ENCODE data around the gene EZH1. TPM values are rescaled to one million over a fixed set of nuclear protein-coding genes. Genes with fewer than 3 reads are reported as not detected.

EZH1 gene
- total RNA-seq (10 to 100 TPM; 41.5 to 68.1 (median 42.3) TPM), polyA plus RNA-seq (10 to 100 TPM in 1 of 3 donors, 1 to 10 TPM in 2; 5.3 to 24.1 (median 6.6) TPM)

GRCh38 chr17:42744806-42745617 lies at the start of gene EZH1:
Gene EZH1 (minus strand): TSS chr17:42745040. CDS start chr17:42728941, 16,099 bp downstream.
- TF ChIP-seq EP300 (IDR thresholded peaks at IDR 0.05) (no peak), POLR2AphosphoS5 (IDR thresholded peaks at IDR 0.05) (peak; percentile 70 to 89 (median 87)), POLR2A (IDR thresholded peaks at IDR 0.05) (peak; percentile 51 to 69)
- TF ChIP-seq, protein P1, sequence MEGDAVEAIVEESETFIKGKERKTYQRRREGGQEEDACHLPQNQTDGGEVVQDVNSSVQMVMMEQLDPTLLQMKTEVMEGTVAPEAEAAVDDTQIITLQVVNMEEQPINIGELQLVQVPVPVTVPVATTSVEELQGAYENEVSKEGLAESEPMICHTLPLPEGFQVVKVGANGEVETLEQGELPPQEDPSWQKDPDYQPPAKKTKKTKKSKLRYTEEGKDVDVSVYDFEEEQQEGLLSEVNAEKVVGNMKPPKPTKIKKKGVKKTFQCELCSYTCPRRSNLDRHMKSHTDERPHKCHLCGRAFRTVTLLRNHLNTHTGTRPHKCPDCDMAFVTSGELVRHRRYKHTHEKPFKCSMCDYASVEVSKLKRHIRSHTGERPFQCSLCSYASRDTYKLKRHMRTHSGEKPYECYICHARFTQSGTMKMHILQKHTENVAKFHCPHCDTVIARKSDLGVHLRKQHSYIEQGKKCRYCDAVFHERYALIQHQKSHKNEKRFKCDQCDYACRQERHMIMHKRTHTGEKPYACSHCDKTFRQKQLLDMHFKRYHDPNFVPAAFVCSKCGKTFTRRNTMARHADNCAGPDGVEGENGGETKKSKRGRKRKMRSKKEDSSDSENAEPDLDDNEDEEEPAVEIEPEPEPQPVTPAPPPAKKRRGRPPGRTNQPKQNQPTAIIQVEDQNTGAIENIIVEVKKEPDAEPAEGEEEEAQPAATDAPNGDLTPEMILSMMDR (IDR thresholded peaks at IDR 0.05): peak in 2 of 4 experiments; percentile 14 to 26
- peak within 1 kb of the TSS; percentile 90 to 94 (median 92) for H3K27ac ChIP-seq
- DNase-seq: peak; percentile 95
- 6 to 7% methylated on average over 50 of the region's 50 CpGs for WGBS, 2 donors
- H3K27me3 ChIP-seq: no peaks in the 10 kb centered on the region
- intact Hi-C loops (cut with DNase I): no loop called here
- peak within 1 kb of the TSS; percentile 74 to 80 (median 78) for H3K4me3 ChIP-seq
- H3K4me1 ChIP-seq: peaks cover 0 to 20% (median 16%) of the 10 kb centered on the region in 4 donors
- no peaks in the 10 kb centered on the region for H3K9me3 ChIP-seq
- H3K36me3 ChIP-seq: peaks cover 0 to 7% (median 0%) of the 10 kb centered on the region in 4 donors

DNA sequence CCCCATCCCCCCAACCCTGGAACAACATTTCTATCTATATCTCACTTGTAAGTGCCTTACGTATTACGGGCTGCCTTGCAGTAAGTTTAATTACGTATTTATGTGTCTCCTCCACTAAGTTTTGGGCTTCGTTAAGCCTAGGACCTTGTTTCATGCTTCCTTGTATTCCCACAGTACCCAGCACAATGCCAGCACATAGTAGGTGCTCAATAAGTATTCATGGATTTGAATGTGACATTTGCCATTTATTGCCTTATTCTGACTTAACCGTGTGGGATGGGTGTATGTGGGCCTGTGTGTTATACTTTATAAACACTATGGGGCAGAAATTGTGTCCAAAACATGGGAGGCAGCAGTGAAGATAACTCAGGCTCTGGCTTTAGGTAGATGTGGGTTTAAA lies 47.7 kb upstream of the EZH1 start:
- Histone ChIP-seq H3K4me3 (no peak overlapping the region), H3K36me3 (peaks cover 0 to 23% (median 0%) of the 10 kb centered on the region in 4 donors), H3K27ac (no peak overlapping the region), H3K27me3 (peaks cover 0 to 14% (median 2%) of the 10 kb centered on the region in 3 donors), H3K4me1 (peaks cover 0 to 13% (median 9%) of the 10 kb centered on the region in 4 donors), H3K9me3 (no peaks in the 10 kb centered on the region)
- intact Hi-C loops (cut with DNase I): no loop called here
- WGBS, 2 donors: 76 to 81% methylated on average over 5 of the region's 5 CpGs
- no peak for TF ChIP-seq POLR2AphosphoS5 (IDR thresholded peaks at IDR 0.05)
- TF ChIP-seq, protein P1 (IDR thresholded peaks at IDR 0.05): no peak
- no peak for TF ChIP-seq POLR2A (IDR thresholded peaks at IDR 0.05)
- no peak for TF ChIP-seq EP300 (IDR thresholded peaks at IDR 0.05)
- DNase-seq: no peak

DNA sequence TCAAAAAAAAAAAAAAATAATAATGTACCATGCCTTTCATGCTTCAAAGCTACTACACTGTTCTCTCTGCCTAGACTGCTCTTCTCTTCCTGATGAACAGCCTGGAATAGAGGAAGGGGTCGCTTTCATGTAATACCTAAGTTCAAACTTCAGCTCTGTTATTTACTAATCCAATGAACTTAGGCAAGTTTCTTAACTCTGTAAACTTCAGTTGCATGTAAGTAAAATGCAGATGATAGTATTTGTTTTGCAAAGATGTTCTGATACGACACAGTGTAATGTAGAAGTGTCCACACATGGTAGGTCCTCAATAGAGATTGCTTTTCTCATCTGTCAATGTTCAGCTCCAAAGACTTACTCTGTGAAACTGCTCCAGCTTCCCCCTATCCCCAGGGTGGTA lies 47.1 kb upstream of the EZH1 start:
- TF ChIP-seq POLR2AphosphoS5 (IDR thresholded peaks at IDR 0.05): no peak
- no peak for TF ChIP-seq EP300 (IDR thresholded peaks at IDR 0.05)
- TF ChIP-seq, protein P1 (IDR thresholded peaks at IDR 0.05): no peak
- TF ChIP-seq POLR2A (IDR thresholded peaks at IDR 0.05): no peak
- WGBS, 2 donors: 87 to 88% methylated on average over 2 of the region's 2 CpGs
- H3K36me3 ChIP-seq: peaks cover 0 to 18% (median 0%) of the 10 kb centered on the region in 4 donors
- intact Hi-C loops (cut with DNase I): no loop called here
- H3K4me3 ChIP-seq: no peak overlapping the region
- no peaks in the 10 kb centered on the region for H3K9me3 ChIP-seq
- peaks cover 0 to 20% (median 8%) of the 10 kb centered on the region in 3 donors for H3K27me3 ChIP-seq
- no peak overlapping the region for H3K27ac ChIP-seq
- peaks cover 0 to 7% (median 3%) of the 10 kb centered on the region in 4 donors for H3K4me1 ChIP-seq
- no peak for DNase-seq

GRCh38 chr17:42787266-42787665 lies 42.4 kb upstream of the EZH1 start:
- no peak overlapping the region for H3K27ac ChIP-seq
- H3K27me3 ChIP-seq: peaks cover 23 to 67% (median 54%) of the 10 kb centered on the region in 3 donors
- WGBS, 2 donors: 89 to 93% methylated on average over 11 of the region's 11 CpGs
- H3K4me3 ChIP-seq: no peak overlapping the region
- intact Hi-C loops (cut with DNase I): no loop called here
- peaks cover 0 to 14% (median 7%) of the 10 kb centered on the region in 4 donors for H3K4me1 ChIP-seq
- no peak for DNase-seq
- H3K36me3 ChIP-seq: no peaks in the 10 kb centered on the region
- no peaks in the 10 kb centered on the region for H3K9me3 ChIP-seq
- TF ChIP-seq, protein P1 (IDR thresholded peaks at IDR 0.05): no peak
- TF ChIP-seq POLR2AphosphoS5 (IDR thresholded peaks at IDR 0.05) (no peak), POLR2A (IDR thresholded peaks at IDR 0.05) (no peak)

Measured in sigmoid colon (tissue), 7 donors.